Nephron (organoid): ENCODE data around the gene TRMT61A.

Source experiments
- H3K27ac Mint-ChIP-seq, 3 experiments: 2 replicates each; pipeline ENCODE4 v1.8.0; 2020; ENCODE audit warnings: mixed read lengths in 3 of 3, mild to moderate bottlenecking in 2 of 3, moderate library complexity in 1 of 3
- H3K27me3 Mint-ChIP-seq: 2 replicates; pipeline ENCODE4 v1.8.0; 2021; ENCODE audit warnings: low read depth, mild to moderate bottlenecking, moderate library complexity, mixed read lengths
- H3K36me3 Mint-ChIP-seq: 2 replicates; pipeline ENCODE4 v1.8.0; 2020; ENCODE audit warnings: low read depth, mixed read lengths
- H3K4me1 Mint-ChIP-seq: 2 replicates; pipeline ENCODE4 v1.8.0; 2020; ENCODE audit warnings: mixed read lengths
- H3K4me3 Mint-ChIP-seq, 3 experiments: 2 replicates each; pipeline ENCODE4 v1.8.0; 2020; ENCODE audit warnings: mild to moderate bottlenecking in 3 of 3, mixed read lengths in 3 of 3, moderate library complexity in 2 of 3
- H3K9me3 Mint-ChIP-seq: 2 replicates; pipeline ENCODE4 v1.8.0; 2020; ENCODE audit warnings: mixed read lengths
- TF ChIP-seq, protein P1 (sequence below), 3 experiments: fragments of 200-600 bp; sonication (generic); IDR thresholded peaks; one replicate each; pipeline ENCODE4 v1.5.0; 2021; ENCODE audit warnings: antibody characterized with exemption in 3 of 3; ENCODE audit not compliant: unreplicated experiment in 3 of 3

The TRMT61A gene

GRCh38 chr14:103528587-103529382, at the start of gene TRMT61A:
TSS of gene TRMT61A (plus strand) at chr14:103529196. CDS start at chr14:103529979, 783 bp downstream.
- peaks cover 52% of the 10 kb centered on the region for H3K4me1 Mint-ChIP-seq
- no peaks in the 10 kb centered on the region for H3K9me3 Mint-ChIP-seq

GRCh38 chr14:103480595-103480994, 48.4 kb upstream of the TRMT61A start:
- no peak overlapping the region for H3K4me3 Mint-ChIP-seq
- peaks cover 64% of the 10 kb centered on the region for H3K36me3 Mint-ChIP-seq
- no peak overlapping the region for H3K27ac Mint-ChIP-seq
- TF ChIP-seq, protein P1, sequence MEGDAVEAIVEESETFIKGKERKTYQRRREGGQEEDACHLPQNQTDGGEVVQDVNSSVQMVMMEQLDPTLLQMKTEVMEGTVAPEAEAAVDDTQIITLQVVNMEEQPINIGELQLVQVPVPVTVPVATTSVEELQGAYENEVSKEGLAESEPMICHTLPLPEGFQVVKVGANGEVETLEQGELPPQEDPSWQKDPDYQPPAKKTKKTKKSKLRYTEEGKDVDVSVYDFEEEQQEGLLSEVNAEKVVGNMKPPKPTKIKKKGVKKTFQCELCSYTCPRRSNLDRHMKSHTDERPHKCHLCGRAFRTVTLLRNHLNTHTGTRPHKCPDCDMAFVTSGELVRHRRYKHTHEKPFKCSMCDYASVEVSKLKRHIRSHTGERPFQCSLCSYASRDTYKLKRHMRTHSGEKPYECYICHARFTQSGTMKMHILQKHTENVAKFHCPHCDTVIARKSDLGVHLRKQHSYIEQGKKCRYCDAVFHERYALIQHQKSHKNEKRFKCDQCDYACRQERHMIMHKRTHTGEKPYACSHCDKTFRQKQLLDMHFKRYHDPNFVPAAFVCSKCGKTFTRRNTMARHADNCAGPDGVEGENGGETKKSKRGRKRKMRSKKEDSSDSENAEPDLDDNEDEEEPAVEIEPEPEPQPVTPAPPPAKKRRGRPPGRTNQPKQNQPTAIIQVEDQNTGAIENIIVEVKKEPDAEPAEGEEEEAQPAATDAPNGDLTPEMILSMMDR (IDR thresholded peaks at IDR 0.05; ENCODE audit: unreplicated experiment in 3 of 3), result no peak
- H3K27me3 Mint-ChIP-seq, result no peaks in the 10 kb centered on the region
- H3K4me1 Mint-ChIP-seq, result no peaks in the 10 kb centered on the region
- no peaks in the 10 kb centered on the region for H3K9me3 Mint-ChIP-seq

More at GRCh38 chr14:103528587-103529382, at the start of gene TRMT61A:
- peak within 1 kb of the TSS; percentile 89 to 98 (median 96) for H3K4me3 Mint-ChIP-seq
- TF ChIP-seq, protein P1 (IDR thresholded peaks at IDR 0.05; ENCODE audit: unreplicated experiment in 3 of 3), result no peak
- peaks cover 15% of the 10 kb centered on the region for H3K27me3 Mint-ChIP-seq
- H3K36me3 Mint-ChIP-seq, result no peaks in the 10 kb centered on the region
- H3K27ac Mint-ChIP-seq, result peak within 1 kb of the TSS; percentile 83 to 100 (median 98)

GRCh38 chr14:103483600-103483999, 45.4 kb upstream of the TRMT61A start:
- Mint-ChIP-seq H3K27ac (no peak overlapping the region), H3K4me3 (no peak overlapping the region), H3K27me3 (no peaks in the 10 kb centered on the region), H3K4me1 (peaks cover 7% of the 10 kb centered on the region), H3K9me3 (no peaks in the 10 kb centered on the region), H3K36me3 (peaks cover 50% of the 10 kb centered on the region)
- TF ChIP-seq, protein P1 (IDR thresholded peaks at IDR 0.05; ENCODE audit: unreplicated experiment in 3 of 3), result no peak

DNA sequence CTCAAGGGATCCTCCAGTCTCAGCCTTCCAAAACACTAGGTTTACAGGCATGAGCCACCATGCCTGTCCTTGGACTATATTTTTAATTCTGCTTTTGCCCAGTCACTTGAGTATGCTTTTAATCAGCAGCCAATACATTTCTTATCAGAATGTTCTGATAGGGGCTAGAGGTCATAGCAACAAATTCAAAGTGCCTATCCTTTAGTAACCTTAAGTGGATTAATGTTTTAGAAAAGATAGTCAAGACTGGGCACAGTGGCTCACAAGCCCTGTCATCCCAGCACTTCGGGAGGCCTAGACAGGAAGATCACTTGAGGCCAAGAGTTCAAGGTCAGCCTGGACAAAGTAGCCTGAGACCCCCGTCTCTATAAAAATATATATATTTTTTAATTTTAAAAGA, 43.5 kb upstream of the TRMT61A start:
- H3K36me3 Mint-ChIP-seq, result peaks cover 49% of the 10 kb centered on the region
- H3K27ac Mint-ChIP-seq, result no peak overlapping the region

GRCh38 chr14:103488071-103488470, 40.9 kb upstream of the TRMT61A start:
- H3K4me1 Mint-ChIP-seq, result peaks cover 26% of the 10 kb centered on the region
- TF ChIP-seq, protein P1 (IDR thresholded peaks at IDR 0.05; ENCODE audit: unreplicated experiment in 3 of 3), result no peak
- H3K9me3 Mint-ChIP-seq, result no peaks in the 10 kb centered on the region
- H3K4me3 Mint-ChIP-seq, result peak overlapping the region in 1 of 3 experiments; percentile 50
- peak overlapping the region; percentile 50 to 87 (median 69) for H3K27ac Mint-ChIP-seq
- H3K36me3 Mint-ChIP-seq, result peaks cover 45% of the 10 kb centered on the region
- no peaks in the 10 kb centered on the region for H3K27me3 Mint-ChIP-seq

More for the DNA sequence above, 43.5 kb upstream of the TRMT61A start:
- Mint-ChIP-seq H3K9me3 (no peaks in the 10 kb centered on the region), H3K27me3 (no peaks in the 10 kb centered on the region), H3K4me1 (peaks cover 19% of the 10 kb centered on the region), H3K4me3 (no peak overlapping the region)
- TF ChIP-seq, protein P1 (IDR thresholded peaks at IDR 0.05; ENCODE audit: unreplicated experiment in 3 of 3), result no peak
